HepG2 (cell line): ENCODE results near the gene PRKAG1. TPM values are rescaled to one million over a fixed set of nuclear protein-coding genes. Genes with fewer than 3 reads are reported as not detected.

Experiments used
- ATF7 ChIP-seq, 2 experiments: fragments of 450-650 bp in 1 of 2; sonication (generic) in 1 of 2; formaldehyde crosslinking in 1 of 2; IDR thresholded peaks; 2 replicates each; pipeline versions ENCODE4 v1.4.0 to v1.6.1; 2016 to 2020; ENCODE audit warnings: antibody characterized with exemption in 1 of 2, mild to moderate bottlenecking in 1 of 2, missing genetic modification reagents in 1 of 2
- HNF1A ChIP-seq, 2 experiments: sonication (generic) in 1 of 2; formaldehyde crosslinking in 1 of 2; IDR thresholded peaks; 2 replicates each; pipeline versions ENCODE4 v1.4.0 to v1.6.1; 2016 to 2020; ENCODE audit warnings: borderline replicate concordance in 1 of 2, low read depth in 1 of 2, mild to moderate bottlenecking in 1 of 2, missing genetic modification reagents in 1 of 2
- MIXL1 ChIP-seq: IDR thresholded peaks from 2 replicates; pipeline ENCODE4 v1.6.1; 2016
- SAP130 ChIP-seq: IDR thresholded peaks from 2 replicates; pipeline ENCODE4 v1.6.1; 2016; ENCODE audit warnings: low read depth
- STAT6 ChIP-seq: sonication (generic); formaldehyde crosslinking; IDR thresholded peaks from 2 replicates; pipeline ENCODE4 v1.4.0; 2020; ENCODE audit warnings: missing genetic modification reagents, mild to moderate bottlenecking, borderline replicate concordance
- TFE3 ChIP-seq: IDR thresholded peaks from 2 replicates; pipeline ENCODE4 v1.6.1; 2016
- THAP11 ChIP-seq: IDR thresholded peaks from 2 replicates; pipeline ENCODE4 v1.6.1; 2016; ENCODE audit warnings: missing biosample characterization, missing genetic modification reagents
- WIZ ChIP-seq: sonication (generic); formaldehyde crosslinking; IDR thresholded peaks from 2 replicates; pipeline ENCODE4 v1.5.1; 2020; ENCODE audit warnings: mild to moderate bottlenecking, missing genetic modification reagents
- ZHX2 ChIP-seq, 2 experiments: sonication (generic) in 1 of 2; formaldehyde crosslinking in 1 of 2; IDR thresholded peaks; 2 replicates each; pipeline versions ENCODE4 v1.6.1 to v1.9.0; 2014 to 2022; ENCODE audit warnings: antibody characterized with exemption in 1 of 2, borderline replicate concordance in 1 of 2, inconsistent platforms in 1 of 2, low read depth in 1 of 2, missing genetic modification reagents in 1 of 2
- ZNF317 ChIP-seq: sonication (generic); formaldehyde crosslinking; IDR thresholded peaks from 2 replicates; pipeline ENCODE4 v1.5.0; 2020; ENCODE audit warnings: mild to moderate bottlenecking, missing genetic modification reagents
- ZNF570 ChIP-seq: sonication (generic); formaldehyde crosslinking; IDR thresholded peaks from 2 replicates; pipeline ENCODE4 v1.4.0; 2020; ENCODE audit warnings: mild to moderate bottlenecking, missing genetic modification reagents, borderline replicate concordance
- polyA plus RNA-seq, 8 experiments: library from polyadenylated mRNA; depleted of rRNA in 3 of 8; stranded (reverse) in 7 of 8; unstranded in 1 of 8; fragments of >200 nt; fragmentation: Illumina TruSeq in 4 of 8; extraction: Trizol in 4 of 8; gene quantifications; 2 replicates each; pipeline versions ENCODE4 v1.2.1 to v1.2.3, GENCODE V29; 2011 to 2016; ENCODE audit warnings: low read depth in 4 of 8, missing spikeins in 1 of 8, mixed read lengths in 1 of 8; ENCODE audit not compliant: insufficient read depth in 1 of 8
- total RNA-seq, 5 experiments: library from RNA; depleted of rRNA; stranded (reverse); fragments of >200 nt; fragmentation: Illumina TruSeq; extraction: Trizol; gene quantifications; 2 replicates each; pipeline ENCODE4 v1.2.3, GENCODE V29; 2016; ENCODE audit warnings: low read depth in 1 of 5

PRKAG1 gene
- total and polyA plus RNA-seq, 2 of the 13 experiments (the other 11 are each of a cell fraction or from before 2014, with no cell fraction given): 26.1 to 32.8 TPM

GRCh38 chr12:49018261-49019119, at the start of gene PRKAG1 (continued):
- peak; percentile 40 for TF ChIP-seq MIXL1 (CRISPR knock-in tag)
- TF ChIP-seq TFE3 (CRISPR knock-in tag): peak; percentile 33; the same call in 1 of the 2 replicates
- TF ChIP-seq ZNF570 (CRISPR knock-in tag): no peak
- TF ChIP-seq ATF7 (IDR thresholded peaks at IDR 0.05): no peak
- TF ChIP-seq ATF7 (CRISPR knock-in tag; IDR thresholded peaks at IDR 0.05): 0 out of 2 replicates have a peak, but pooled peaks have one; percentile 52
- TF ChIP-seq THAP11 (CRISPR knock-in tag): peak; percentile 93
- no peak for TF ChIP-seq HNF1A (IDR thresholded peaks at IDR 0.05; ENCODE audit: low read depth)
- TF ChIP-seq HNF1A (CRISPR knock-in tag; IDR thresholded peaks at IDR 0.05; ENCODE audit: borderline replicate concordance): peak; percentile 30; the same call in 1 of the 2 replicates
- TF ChIP-seq STAT6: peak; percentile 68; the same call in 1 of the 2 replicates
- peak; percentile 59; the same call in 1 of the 2 replicates for TF ChIP-seq ZNF317 (CRISPR knock-in tag)
- 0 out of 2 replicates have a peak, but pooled peaks have one; percentile 38 for TF ChIP-seq WIZ (CRISPR knock-in tag)
- TF ChIP-seq ZHX2 (IDR thresholded peaks at IDR 0.05; ENCODE audit: low read depth): peak; percentile 75
- no peak for TF ChIP-seq ZHX2 (CRISPR knock-in tag; IDR thresholded peaks at IDR 0.05; ENCODE audit: borderline replicate concordance)
- TF ChIP-seq SAP130 (CRISPR knock-in tag): peak; percentile 82
